DOHH2 (cell line): ENCODE results near the gene ACD.

Experiments
- H3F3A ChIP-seq: fragments of 200-600 bp; sonication (generic), shearing (Covaris generic); 2 replicates; pipeline ENCODE4 v1.6.0; 2016; ENCODE audit warnings: antibody characterized with exemption, mild to moderate bottlenecking; ENCODE audit not compliant: control insufficient read depth, insufficient read depth
- H3K27ac ChIP-seq: fragments of 200-600 bp; sonication (generic); 2 replicates; pipeline ENCODE4 v1.5.1; 2014; ENCODE audit warnings: low read depth, mild to moderate bottlenecking, low read length, moderate library complexity
- H3K27me3 ChIP-seq: fragments of 200-600 bp; sonication (generic); 2 replicates; pipeline ENCODE4 v1.6.1; 2014; ENCODE audit warnings: mild to moderate bottlenecking, low read length, mixed read lengths; ENCODE audit not compliant: control insufficient read depth
- H3K36me3 ChIP-seq: fragments of 200-600 bp; sonication (generic); 2 replicates; pipeline ENCODE4 v1.6.1; 2014; ENCODE audit warnings: mild to moderate bottlenecking, low read length, moderate library complexity, mixed read lengths; ENCODE audit not compliant: control insufficient read depth
- H3K4me1 ChIP-seq: fragments of 200-600 bp; sonication (generic); 2 replicates; pipeline ENCODE4 v1.6.1; 2014; ENCODE audit warnings: mild to moderate bottlenecking, low read length, mixed read lengths; ENCODE audit not compliant: control insufficient read depth
- H3K4me2 ChIP-seq: fragments of 200-600 bp; sonication (generic); 2 replicates; pipeline ENCODE4 v1.6.0; 2014; ENCODE audit warnings: mild to moderate bottlenecking, low read length, moderate library complexity
- H3K4me3 ChIP-seq: fragments of 200-600 bp; sonication (generic); 2 replicates; pipeline ENCODE4 v1.5.1; 2014; ENCODE audit warnings: mild to moderate bottlenecking, low read length, mixed read lengths
- H3K79me2 ChIP-seq: fragments of 200-600 bp; sonication (generic); 2 replicates; pipeline ENCODE4 v1.6.1; 2014; ENCODE audit warnings: mild to moderate bottlenecking, low read length, mixed read lengths; ENCODE audit not compliant: control insufficient read depth
- H3K9me2 ChIP-seq: fragments of 200-600 bp; sonication (generic); replicated peaks from 2 replicates; pipeline ENCODE4 v1.6.1; 2014; ENCODE audit warnings: mild to moderate bottlenecking, low read length, mixed read lengths; ENCODE audit not compliant: control insufficient read depth
- H3K9me3 ChIP-seq: fragments of 200-600 bp; sonication (generic); 2 replicates; pipeline ENCODE4 v1.6.1; 2014; ENCODE audit warnings: antibody characterized with exemption, low read length, mixed read lengths; ENCODE audit not compliant: control insufficient read depth, insufficient read depth
- H4K20me1 ChIP-seq: fragments of 200-600 bp; sonication (generic); 2 replicates; pipeline ENCODE4 v1.6.0; 2014; ENCODE audit warnings: low read depth, mild to moderate bottlenecking, antibody characterized with exemption, low read length, moderate library complexity; ENCODE audit not compliant: control insufficient read depth, insufficient read depth
- CTCF ChIP-seq: fragments of 200-600 bp; sonication (generic); IDR thresholded peaks from one replicate; pipeline ENCODE4 v1.5.1; 2014; ENCODE audit warnings: antibody characterized with exemption, mild to moderate bottlenecking, low read depth, low read length; ENCODE audit not compliant: poor library complexity, severe bottlenecking
- EZH2phosphoT487 ChIP-seq: fragments of 200-600 bp; sonication (generic); IDR thresholded peaks from 2 replicates; pipeline ENCODE4 v1.6.1; 2017; ENCODE audit warnings: borderline replicate concordance, mild to moderate bottlenecking, antibody characterized with exemption, low read length, moderate library complexity, mixed read lengths

The ACD gene

DNA sequence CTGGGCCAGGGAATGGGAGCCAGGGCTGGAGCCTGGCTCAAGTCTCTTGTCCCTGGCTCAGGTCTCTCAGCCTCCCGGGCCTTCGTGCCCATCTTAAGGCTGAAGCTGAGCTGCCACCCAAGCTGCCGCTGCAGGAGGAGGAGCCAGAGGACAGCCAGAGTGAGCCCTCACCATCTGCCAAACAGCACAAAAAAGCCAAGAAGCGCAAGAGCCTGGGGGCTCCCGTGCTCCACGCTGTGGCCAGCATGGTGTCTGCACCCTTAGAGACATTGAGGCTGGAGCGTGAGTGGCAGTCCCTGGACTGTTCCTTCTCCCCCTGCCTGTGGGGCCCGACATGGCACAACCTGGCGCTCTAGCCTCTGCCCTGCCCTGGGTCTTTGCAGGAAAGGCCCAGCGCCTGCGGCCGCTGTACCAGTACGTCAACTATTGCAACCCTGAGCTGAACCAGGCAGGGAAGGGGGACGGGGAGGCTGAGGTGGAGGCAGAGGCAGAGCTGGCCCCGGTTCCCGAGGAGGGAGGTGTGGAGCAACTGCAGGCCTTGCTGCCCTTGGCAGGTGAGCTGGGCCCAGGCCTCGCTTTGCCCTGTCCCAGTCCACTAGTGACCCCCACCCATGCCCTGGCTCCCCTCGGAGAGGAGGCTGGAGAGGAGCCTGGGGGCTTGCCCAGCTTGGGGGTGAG, 7.9 kb upstream of the ACD start:
- Histone ChIP-seq H3K79me2 (no peaks in the 10 kb centered on the region), H3K27ac (peak overlapping the region; percentile 42), H4K20me1 (no peaks in the 10 kb centered on the region), H3K27me3 (no peaks in the 10 kb centered on the region), H3K36me3 (peaks cover 2% of the 10 kb centered on the region; the same call in 1 of the 2 replicates), H3F3A (0 out of 2 replicates have a peak, but pooled peaks cover 2% of the 10 kb centered on the region), H3K9me2 (no peaks in the 10 kb centered on the region), H3K9me3 (no peaks in the 10 kb centered on the region), H3K4me2 (peak overlapping the region; percentile 99), H3K4me3 (peak overlapping the region; percentile 90), H3K4me1 (peaks cover 42% of the 10 kb centered on the region)
- TF ChIP-seq CTCF (peak; percentile 88), EZH2phosphoT487 (no peak)

DNA sequence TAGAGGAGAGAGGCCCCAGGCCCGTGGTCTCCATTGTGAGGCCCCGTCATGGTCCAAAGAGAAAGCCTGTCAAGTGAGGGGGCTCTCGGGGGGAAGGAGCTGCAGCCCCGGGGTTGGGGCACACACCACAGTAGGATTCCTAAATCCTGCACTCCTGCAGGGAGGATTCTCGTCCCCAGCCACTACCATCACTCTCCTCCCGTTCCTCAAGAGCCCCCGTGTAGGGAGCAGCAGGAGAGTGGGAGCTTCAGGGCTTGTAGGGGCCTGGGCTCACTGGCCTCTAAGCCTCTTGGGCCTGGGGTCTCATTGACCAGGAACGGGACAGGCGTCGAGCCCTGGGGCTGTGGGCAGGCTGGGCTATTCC, 7.4 kb upstream of the ACD start:
- peaks cover 7% of the 10 kb centered on the region; the same call in 1 of the 2 replicates for H3K36me3 ChIP-seq
- TF ChIP-seq EZH2phosphoT487 = no peak
- TF ChIP-seq CTCF = no peak
- peak overlapping the region; percentile 42 for H3K27ac ChIP-seq
- H3K9me3 ChIP-seq = no peaks in the 10 kb centered on the region
- H3F3A ChIP-seq = 0 out of 2 replicates have a peak, but pooled peaks cover 2% of the 10 kb centered on the region
- no peaks in the 10 kb centered on the region for H3K27me3 ChIP-seq
- no peaks in the 10 kb centered on the region for H4K20me1 ChIP-seq
- no peaks in the 10 kb centered on the region for H3K9me2 ChIP-seq
- peak overlapping the region; percentile 90 for H3K4me3 ChIP-seq
- peaks cover 40% of the 10 kb centered on the region for H3K4me1 ChIP-seq
- H3K79me2 ChIP-seq = no peaks in the 10 kb centered on the region
- peak overlapping the region; percentile 99 for H3K4me2 ChIP-seq

DNA sequence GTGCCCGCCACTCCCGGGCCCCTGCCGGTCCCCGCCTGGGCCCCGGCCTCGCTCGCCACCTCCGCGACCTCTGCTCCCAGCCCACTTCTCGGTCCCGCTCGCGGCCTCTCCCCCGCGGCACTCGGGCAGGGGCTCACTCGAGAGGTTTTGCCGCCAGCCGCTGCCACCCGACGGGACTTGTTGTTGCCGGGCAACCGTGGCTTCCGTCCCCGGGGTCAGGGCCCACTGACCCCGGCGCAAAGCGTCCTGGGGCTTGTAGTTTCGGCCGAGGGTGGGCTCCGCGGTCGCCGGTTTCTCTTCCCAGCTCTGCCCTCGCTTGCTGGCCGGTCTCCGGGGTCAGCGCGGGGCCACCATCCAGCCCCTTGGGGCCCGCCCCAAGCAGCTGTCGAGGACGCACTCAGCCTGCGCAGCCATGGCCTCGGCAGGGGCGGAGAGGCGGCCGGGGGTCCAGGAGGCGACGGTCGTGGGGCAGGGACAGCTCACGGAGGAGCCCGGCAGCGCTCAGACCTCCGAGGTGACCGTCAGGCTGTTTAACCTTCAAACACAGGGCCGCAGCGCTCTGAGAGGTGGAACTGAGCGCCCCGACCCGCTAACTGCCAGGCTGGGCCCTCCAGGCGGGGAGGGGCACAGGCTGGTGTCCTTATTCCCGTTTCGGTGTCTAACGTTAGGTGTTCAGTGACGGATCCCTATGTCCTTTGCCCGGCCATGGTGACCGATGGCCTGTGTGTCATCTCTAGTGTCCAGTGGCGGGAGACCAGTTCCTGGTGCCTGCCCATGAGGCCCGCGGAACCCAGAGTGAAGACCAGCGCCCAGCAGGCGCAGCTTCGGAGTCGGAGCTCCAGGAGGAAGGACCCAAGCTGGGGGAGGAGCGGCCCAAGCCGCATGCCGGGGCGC, 6.7 kb upstream of the ACD start, which contains the start of the genes C16orf86 and ENKD1:
Gene C16orf86, plus strand, starts transcription at position 256 of the 894 bp plus-strand sequence. Its CDS starts 157 bp downstream, at position 413.
Gene ENKD1, minus strand, starts transcription at position 192 of the 894 bp plus-strand sequence. CDS start 308 bp downstream, outside the sequence.
- Histone ChIP-seq H4K20me1 (no peaks in the 10 kb centered on the region), H3K9me2 (no peaks in the 10 kb centered on the region), H3K27me3 (no peaks in the 10 kb centered on the region), H3K36me3 (peaks cover 14% of the 10 kb centered on the region), H3K4me1 (peaks cover 43% of the 10 kb centered on the region), H3K27ac (peak within 1 kb of the TSS; percentile 42), H3K4me2 (peak within 1 kb of the TSS; percentile 99), H3K79me2 (no peaks in the 10 kb centered on the region; the same call in 1 of the 2 replicates), H3K4me3 (peak within 1 kb of the TSS; percentile 90), H3F3A (0 out of 2 replicates have a peak, but pooled peaks cover 2% of the 10 kb centered on the region), H3K9me3 (no peaks in the 10 kb centered on the region)
- TF ChIP-seq EZH2phosphoT487 (no peak), CTCF (no peak)
